Measurements from ENCODE around the gene MAP1S.

The MAP1S gene, protein sequence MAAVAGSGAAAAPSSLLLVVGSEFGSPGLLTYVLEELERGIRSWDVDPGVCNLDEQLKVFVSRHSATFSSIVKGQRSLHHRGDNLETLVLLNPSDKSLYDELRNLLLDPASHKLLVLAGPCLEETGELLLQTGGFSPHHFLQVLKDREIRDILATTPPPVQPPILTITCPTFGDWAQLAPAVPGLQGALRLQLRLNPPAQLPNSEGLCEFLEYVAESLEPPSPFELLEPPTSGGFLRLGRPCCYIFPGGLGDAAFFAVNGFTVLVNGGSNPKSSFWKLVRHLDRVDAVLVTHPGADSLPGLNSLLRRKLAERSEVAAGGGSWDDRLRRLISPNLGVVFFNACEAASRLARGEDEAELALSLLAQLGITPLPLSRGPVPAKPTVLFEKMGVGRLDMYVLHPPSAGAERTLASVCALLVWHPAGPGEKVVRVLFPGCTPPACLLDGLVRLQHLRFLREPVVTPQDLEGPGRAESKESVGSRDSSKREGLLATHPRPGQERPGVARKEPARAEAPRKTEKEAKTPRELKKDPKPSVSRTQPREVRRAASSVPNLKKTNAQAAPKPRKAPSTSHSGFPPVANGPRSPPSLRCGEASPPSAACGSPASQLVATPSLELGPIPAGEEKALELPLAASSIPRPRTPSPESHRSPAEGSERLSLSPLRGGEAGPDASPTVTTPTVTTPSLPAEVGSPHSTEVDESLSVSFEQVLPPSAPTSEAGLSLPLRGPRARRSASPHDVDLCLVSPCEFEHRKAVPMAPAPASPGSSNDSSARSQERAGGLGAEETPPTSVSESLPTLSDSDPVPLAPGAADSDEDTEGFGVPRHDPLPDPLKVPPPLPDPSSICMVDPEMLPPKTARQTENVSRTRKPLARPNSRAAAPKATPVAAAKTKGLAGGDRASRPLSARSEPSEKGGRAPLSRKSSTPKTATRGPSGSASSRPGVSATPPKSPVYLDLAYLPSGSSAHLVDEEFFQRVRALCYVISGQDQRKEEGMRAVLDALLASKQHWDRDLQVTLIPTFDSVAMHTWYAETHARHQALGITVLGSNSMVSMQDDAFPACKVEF
- total RNA-seq: 15.0 to 41.2 reads per million in 2 donors

DNA sequence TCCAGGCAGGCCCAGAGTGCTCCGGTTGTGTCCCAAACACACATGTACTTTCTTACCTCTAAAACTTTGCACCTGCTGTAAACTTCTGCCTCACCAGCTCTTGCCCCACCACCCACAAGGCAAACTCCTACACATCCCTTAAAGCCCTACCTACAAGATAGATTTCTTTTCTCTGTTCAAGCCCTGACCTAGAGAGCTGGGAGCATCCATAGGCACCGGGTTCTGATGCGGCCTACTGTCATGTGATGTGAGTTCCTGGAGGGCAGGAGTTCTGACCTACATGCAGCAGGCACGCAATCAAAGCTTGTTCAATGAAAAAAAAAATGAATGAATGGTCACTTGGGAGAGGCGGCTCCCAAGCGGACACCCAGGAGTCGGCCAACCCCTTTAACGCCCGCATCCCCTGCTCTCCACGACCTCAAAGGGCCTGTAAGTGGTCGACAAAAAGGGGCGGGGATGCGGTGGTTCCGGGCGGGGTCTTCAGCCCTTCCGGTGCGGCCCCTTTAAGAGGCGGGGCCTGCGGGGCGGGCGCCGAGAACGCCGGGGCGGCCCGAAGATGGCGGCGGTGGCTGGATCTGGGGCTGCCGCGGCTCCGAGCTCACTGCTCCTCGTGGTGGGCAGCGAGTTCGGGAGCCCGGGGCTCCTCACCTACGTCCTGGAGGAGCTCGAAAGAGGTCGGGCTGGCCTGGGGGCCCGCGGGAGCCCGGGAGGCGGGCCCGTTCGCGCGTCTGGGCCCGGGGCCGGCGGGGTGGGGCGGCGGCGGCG is at the start of gene MAP1S:
Gene MAP1S, plus strand, starts transcription at position 534 of the 765 bp plus-strand sequence. Its CDS starts 23 bp downstream, at position 557.
- peak; percentile 47 for DNase-seq

DNA sequence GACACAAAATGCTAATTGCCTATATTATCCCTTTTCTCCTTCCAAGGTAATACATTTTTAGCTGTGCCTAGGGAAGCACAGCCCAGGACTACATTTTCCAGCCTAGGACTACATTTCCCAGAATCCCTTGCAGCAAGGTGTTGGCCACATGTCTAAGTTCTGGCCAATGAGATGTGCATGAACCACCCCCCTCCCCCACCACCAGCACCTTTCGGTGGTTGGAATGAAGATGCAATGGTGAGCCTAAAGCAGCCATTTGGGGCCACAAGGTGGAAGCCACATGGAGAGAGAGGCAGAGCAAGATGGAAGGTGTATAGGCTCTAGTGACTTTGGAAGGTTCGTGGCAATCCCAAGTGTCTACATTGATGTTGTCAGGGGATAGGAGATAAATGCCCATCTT is 47.4 kb upstream of the MAP1S start:
- DNase-seq: no peak

DNA sequence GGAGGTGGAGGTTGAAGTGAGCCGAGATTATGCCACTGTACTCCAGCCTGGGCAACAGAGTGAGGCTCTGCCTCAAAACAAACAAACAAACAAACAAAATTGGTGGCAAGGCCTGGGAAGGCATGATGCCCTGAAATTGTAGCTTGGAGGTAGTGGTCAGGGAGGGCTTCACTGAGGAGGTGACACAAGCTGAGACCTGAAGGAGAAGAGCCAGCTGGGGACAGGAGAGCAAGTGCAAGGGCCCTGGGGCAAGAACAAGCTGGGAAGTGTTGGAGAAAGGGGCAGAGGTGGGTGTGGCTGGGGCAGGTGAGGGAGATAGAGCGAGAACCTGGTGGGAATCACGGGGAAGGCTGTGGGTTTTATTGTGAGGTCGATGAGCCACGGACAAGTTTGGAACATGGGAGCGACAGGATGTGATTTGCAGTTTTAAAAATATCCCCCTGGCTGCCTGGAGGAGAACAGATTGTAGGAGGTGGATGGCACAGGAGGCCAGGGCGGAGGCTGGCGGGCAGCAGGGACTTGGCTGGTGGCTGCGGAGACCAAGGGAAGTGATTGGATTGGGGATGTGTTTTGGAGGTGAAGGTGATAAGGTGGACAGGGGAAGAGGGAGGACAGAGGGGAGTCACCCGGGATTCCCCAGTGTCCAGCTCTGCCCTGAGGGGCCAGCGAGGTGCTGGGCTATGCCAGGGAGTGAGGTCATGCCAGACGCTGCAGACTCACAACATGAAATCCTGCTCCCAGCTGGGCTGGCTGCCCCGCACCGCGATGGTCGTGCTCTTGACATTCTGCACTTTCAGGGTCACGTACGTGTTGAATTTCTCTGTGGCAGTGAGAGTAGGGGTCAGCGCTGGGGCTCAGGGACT is 45.1 kb upstream of the MAP1S start:
- DNase-seq: no peak

GRCh38 chr19:17676295-17676694 is 43.0 kb upstream of the MAP1S start:
- no peak for DNase-seq

- DNase-seq: no peak
Observed at GRCh38 chr19:17677002-17677401, 42.3 kb upstream of the MAP1S start.

DNA sequence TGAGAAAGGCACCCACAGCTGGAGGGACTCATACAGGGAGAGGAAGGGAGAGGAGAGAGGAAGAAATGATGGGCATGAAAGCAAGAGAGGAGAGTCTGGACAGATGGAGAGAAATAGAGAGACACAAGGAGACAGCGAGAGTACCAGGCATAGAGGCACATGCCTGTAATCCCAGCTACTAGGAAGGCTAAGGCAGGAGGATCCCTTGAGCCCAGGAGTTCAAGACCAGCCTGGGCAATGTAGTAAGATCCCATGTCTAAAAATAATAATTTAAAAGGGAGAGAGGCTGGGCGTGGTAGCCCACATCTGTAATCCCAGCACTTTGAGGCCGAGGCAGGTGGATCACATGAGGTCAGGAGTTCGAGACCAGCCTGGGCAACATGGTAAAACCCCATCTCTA is 40.4 kb upstream of the MAP1S start:
- DNase-seq: no peak

DNA sequence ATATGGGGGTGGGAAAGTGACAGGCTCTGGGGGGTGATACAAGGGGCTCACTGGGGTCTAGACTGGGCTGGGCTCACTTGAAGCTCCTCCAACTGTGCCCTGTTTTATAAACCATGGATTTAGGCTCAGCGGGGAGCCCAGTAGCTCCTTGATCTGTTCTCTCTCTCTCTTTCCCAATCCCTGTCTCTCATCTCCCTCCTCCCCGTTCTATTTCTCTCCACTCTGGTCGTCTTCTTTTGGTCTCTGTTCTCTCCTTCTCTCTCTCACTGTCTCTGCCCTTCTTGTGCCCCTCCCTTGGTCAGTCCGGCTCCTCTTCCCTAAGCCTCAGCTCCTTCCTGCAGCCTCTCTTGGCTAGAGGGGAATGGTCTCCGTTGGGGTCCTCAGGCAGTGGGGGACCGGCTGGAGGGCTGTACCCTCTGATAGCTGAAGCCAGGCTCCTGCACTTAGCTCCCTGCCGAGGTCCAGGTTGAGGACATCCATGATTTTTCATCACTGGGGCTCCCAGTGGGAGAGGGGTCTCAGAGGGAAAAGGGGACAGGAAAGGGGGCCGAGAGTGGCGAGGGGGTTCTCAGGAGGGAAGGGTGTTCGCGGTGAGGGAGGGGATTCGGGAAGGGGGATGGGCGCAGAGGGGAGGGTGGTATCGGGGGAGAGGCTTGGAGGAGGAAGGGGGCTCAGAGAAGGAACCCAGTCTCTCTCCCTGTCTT is 39.6 kb upstream of the MAP1S start:
- DNase-seq: no peak

GRCh38 chr19:17680230-17680722 is 39.0 kb upstream of the MAP1S start:
- peak; percentile 15 for DNase-seq

- DNase-seq: peak; percentile 28
Observed at GRCh38 chr19:17681505-17682125, 37.7 kb upstream of the MAP1S start.

DNA sequence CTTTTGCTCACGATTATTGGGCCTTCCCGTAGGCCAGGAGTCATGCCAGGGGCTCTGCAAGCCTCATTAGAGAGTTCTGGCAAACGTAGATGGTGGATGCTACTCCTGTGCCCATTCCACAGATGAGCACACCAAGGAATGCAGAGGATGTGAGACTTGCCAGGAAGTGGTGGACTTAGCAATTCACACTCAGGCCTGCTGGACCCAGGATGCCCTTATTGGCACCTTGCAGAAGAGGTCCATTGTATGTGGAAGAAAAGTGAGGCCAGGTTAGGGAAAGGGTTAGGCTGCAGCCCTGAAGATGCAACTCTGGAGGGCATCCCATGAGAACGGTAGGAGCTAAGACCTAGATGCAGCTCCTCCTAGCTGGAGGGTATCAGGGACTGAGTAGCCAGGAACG is 37.0 kb upstream of the MAP1S start:
- no peak for DNase-seq

- no peak for DNase-seq
Observed at GRCh38 chr19:17683078-17683477, 36.2 kb upstream of the MAP1S start.

DNA sequence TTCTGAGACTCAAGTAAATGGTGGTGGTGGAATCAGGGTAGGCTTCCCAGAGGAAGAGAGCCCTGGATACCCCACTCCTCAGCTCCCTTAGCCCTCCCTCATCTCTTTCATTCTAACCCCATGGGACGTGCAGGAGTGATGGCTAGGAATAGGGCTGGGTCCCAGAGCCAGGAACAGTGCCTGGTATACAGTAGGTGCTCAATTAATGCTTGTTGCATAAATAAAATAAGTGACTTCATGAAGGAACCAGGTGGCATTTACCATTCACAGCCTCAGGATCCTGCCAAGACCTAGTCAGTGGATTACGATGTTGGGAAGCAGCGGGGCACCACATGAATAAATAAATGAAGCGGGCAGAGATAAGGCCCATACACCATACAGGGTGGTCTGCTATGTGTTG is 35.0 kb upstream of the MAP1S start:
- DNase-seq: no peak

GRCh38 chr19:17685451-17686022 is 33.7 kb upstream of the MAP1S start:
- no peak for DNase-seq

DNA sequence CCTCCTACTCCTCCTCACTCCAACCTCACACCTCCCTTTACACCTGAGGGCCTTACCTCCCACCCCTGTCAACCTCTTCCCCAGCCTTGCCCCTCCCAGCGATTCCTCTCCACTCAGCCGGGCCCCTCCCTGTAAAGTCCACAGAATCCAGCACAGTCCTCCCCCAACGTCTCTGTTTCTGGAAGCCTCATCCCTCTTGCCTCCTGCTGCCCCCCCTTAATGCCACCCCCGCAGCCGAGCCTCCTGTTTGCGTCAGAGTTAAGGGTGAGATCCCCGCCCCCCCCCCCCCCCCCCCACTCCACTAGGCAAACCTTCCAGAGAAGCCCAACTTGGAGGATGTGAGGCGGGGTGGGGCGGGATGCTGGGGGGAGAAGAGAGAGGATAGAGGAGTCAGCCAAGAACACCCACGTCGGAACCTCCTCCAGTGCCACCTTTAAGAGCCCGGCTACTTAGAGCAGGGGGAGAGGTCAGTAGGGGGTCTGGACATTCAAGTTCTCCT is 33.2 kb upstream of the MAP1S start:
- no peak for DNase-seq

DNA sequence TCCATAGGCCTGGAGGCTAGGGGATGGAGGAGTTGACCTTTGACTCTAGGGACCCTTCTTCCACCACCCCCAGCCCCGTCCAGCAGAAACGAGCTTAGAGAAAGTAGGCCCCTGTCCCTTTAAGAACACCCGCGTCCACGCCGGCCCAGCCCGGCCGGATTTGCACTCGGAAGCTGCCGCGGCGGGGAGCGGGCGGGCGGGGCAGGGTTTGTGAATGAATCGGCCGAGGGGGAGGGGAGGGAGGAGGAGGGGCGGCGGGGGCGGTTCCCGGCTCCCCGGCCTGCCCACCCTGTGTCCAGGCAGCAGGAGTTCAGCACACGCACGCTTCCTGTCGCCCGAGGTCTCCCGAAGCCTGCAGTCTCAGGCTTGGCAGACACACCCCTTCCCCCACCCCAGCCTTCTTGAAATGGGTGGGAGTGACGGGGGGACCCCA is 32.7 kb upstream of the MAP1S start:
- no peak for DNase-seq

DNA sequence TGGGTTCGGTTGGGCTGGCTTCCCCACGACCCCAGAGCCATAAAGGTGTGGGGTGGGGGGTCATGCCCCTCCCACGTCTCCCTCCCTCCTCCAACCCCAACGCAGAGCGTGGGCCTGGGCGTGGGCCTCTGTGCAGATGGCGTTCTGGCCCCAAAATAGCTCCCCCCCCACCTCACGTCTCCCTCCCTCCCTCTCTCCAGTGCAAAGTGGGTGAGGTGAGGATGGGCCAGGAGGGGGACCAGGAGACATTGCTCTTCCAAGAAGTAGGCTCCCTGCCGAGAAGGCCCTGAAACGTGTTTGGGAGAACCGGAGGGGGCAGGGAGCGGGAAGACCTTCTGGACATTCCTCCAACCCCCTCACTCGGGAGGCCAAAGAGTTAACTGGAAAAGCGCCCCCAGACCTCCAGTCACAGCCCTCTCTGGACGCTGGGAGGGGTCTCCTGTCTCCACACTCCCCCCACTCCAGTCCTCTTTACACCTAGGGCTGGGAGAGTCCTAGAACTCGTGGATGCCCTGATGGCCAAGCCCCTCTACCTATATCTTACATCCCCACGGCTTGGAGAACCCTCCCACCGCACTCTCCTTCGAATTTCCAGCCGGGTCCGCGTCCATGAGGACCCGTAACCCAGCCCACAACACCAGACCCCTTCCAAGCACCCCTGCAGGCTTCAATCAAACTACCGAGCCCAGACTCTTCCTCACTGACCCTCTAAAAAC is 32.0 kb upstream of the MAP1S start:
- DNase-seq: no peak

DNA sequence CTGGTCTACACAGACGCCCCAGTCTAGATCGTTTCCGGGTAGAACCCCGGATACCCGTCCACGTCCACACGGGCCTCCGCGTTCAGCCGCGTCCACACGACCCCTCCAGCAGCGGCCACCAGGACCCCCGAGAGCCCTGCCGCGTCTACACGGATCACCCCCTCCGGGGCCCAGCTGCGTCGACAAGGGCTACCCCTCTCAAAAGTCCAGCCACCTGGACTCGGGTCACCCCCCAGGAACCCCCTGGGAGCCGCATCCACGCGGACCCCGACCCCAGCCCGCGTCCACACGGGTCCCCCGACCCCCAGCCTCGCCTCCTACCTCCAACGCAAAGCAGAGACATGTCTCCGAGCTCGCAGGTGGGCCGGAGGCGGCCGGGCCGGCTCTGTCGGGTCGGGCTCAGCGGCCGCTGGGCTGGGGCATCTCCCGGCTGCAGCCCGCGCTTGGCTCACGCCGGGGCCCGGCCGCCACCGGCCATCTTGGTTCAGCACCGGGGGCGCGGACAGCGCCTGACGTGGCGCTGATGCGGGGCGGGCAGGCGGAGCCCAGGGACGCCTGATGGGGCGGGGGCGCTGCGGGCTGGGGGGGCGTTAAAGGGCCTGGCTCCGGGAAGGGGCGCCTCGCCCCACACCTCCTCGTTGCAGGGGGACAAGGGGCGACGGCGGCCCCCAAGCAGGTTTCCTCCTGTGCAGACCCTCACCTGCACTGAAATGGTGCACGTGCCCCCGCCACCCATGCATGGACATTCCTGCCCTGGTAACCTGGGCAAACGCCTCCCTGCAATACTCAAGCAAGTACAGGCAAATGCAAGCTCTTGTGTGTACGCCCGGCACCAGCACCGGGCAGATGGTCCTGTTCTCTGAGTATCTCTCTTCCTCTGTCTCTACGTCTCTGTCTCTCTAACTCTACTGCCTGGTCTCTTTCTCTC is 31.2 kb upstream of the MAP1S start, which contains the start of gene UNC13A:
Gene UNC13A, minus strand, starts transcription at position 498 of the 928 bp plus-strand sequence. Its CDS starts 155 bp downstream, at position 343.
- DNase-seq: peak; percentile 48

Data from T-helper 9 cell (primary cell).